ENCODE data around the gene TSHZ2. TPM values are rescaled to one million over a fixed set of nuclear protein-coding genes. Genes with fewer than 3 reads are reported as not detected.
"Not testable (repeated sequence)": the region's sequence is repeated elsewhere in the genome, so short reads cannot be mapped to it uniquely, and the experiment has no call there.

The TSHZ2 gene
- total and polyA plus RNA-seq, 3 donors from 2014 or later: 13.0 to 41.9 (median 40.4) TPM

DNA sequence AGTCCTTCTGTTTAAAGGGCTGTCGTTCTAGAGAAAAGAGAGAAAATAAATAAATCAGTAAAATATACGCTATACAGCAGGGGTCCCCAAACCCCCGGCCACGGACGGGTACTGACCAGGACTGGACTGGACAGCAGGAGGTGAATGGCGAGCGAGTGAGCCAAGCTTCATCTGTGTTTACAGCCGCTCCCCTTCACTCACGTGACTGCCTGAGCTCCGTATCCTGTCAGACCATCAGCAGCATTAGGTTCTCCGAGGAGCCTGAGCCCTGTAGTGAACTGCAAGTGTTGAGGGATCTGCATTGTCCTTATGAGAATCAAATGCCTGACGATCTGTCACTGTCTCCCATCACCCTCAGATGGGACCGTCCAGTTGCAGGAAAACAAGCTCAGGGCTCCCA lies 545.0 kb downstream of the TSHZ2 start:
- DNase-seq: no peak

DNA sequence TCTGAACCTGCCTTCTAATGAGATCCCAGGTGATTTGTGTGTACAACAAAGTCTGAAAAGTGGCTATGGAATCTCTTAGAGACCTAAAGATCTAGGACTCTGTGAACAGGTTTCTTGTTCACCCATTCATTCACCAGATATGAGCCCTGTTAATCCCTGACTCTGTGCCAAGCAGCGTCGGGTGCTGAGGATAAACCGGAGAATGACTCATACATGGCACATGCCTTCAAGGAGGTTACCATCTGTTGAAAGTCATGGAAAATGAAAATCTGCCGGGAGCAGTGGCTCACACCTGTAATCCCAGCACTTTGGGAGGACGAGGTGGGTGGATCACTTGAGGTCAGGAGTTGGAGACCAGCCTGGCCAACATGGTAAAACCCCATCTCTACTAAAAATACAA lies 549.3 kb downstream of the TSHZ2 start:
- H3K36me3 ChIP-seq (ENCODE audit: low read depth, missing control alignments); H3K4me3 ChIP-seq; H3K9me3 ChIP-seq; DNase-seq; H3K27me3 ChIP-seq; intact Hi-C loops (cut with DNase I; ENCODE audit: low total_unique reads); H3K4me1 ChIP-seq; H3K27ac ChIP-seq: not testable (repeated sequence)
- WGBS, 2 donors: 91% methylated on average over 5 of the region's 5 CpGs

More for the DNA sequence above, 545.0 kb downstream of the TSHZ2 start:
- TF ChIP-seq CTCF (IDR thresholded peaks at IDR 0.05) (no peak), POLR2A (IDR thresholded peaks at IDR 0.05) (no peak)
- Histone ChIP-seq H3K4me1 (no peaks in the 10 kb centered on the region), H3K36me3 (ENCODE audit: low read depth, missing control alignments) (no peaks in the 10 kb centered on the region), H3K4me3 (no peak overlapping the region), H3K27me3 (no peaks in the 10 kb centered on the region), H3K27ac (no peak overlapping the region), H3K9me3 (no peaks in the 10 kb centered on the region)
- intact Hi-C loops (cut with DNase I; ENCODE audit: low total_unique reads): no loop called here
- 85 to 86% methylated on average over 12 to 13 of the region's 13 CpGs for WGBS, 2 donors

DNA sequence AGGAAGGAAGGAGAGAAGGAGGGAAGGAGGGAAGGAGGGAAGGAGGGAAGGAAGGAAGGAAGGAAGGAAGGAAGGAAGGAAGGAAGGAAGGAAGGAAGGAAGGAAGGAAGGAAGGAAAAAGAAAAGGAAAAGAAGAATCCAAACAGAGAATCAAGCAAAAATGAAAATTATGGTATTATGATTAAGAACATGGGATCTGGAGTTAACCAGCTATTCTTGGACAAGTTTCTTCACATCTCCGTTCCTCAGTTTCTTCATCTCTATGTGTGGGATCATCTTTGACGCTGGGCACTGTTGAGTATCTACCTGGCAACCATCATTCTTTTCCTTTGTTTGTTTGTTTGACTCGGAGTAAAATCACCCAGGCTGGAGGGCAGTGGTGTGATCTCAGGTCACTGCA lies 549.9 kb downstream of the TSHZ2 start:
- no peaks in the 10 kb centered on the region for H3K4me1 ChIP-seq
- no peak overlapping the region for H3K27ac ChIP-seq
- WGBS, 2 donors: 93% methylated on average over 3 of the region's 3 CpGs
- H3K27me3 ChIP-seq: no peaks in the 10 kb centered on the region
- TF ChIP-seq POLR2A (IDR thresholded peaks at IDR 0.05) (no peak), CTCF (IDR thresholded peaks at IDR 0.05) (no peak)
- no peaks in the 10 kb centered on the region for H3K36me3 ChIP-seq (ENCODE audit: low read depth, missing control alignments)
- intact Hi-C loops (cut with DNase I; ENCODE audit: low total_unique reads): no loop called here
- no peak overlapping the region for H3K4me3 ChIP-seq
- no peaks in the 10 kb centered on the region for H3K9me3 ChIP-seq
- DNase-seq: no peak

DNA sequence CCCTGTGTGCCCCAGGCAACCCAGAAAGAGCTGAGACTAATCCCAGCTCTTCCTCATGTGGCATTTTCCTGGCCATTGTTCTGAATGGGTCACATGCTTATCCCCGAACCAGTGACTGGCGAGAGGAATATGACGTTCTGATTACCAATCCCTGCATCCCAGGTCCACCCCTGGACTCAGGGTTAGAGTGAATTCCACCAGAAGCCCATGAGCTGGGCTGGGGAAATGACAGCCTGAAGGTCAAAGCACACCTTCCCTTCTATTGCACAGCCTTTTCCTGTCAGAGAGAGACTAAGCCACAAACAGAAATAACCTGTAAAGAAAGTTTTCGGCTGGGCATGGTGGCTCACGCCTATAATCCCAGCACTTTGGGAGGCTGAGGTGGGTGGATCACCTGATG lies 550.5 kb downstream of the TSHZ2 start:
- DNase-seq: no peak
- no peak overlapping the region for H3K27ac ChIP-seq
- H3K4me3 ChIP-seq: no peak overlapping the region
- WGBS, 2 donors: 81 to 89% methylated on average over 4 to 5 of the region's 5 CpGs
- H3K27me3 ChIP-seq: no peaks in the 10 kb centered on the region
- H3K36me3 ChIP-seq (ENCODE audit: low read depth, missing control alignments): no peaks in the 10 kb centered on the region
- H3K9me3 ChIP-seq: no peaks in the 10 kb centered on the region
- TF ChIP-seq CTCF (IDR thresholded peaks at IDR 0.05) (no peak), POLR2A (IDR thresholded peaks at IDR 0.05) (no peak)
- intact Hi-C loops (cut with DNase I; ENCODE audit: low total_unique reads): no loop called here
- no peaks in the 10 kb centered on the region for H3K4me1 ChIP-seq

DNA sequence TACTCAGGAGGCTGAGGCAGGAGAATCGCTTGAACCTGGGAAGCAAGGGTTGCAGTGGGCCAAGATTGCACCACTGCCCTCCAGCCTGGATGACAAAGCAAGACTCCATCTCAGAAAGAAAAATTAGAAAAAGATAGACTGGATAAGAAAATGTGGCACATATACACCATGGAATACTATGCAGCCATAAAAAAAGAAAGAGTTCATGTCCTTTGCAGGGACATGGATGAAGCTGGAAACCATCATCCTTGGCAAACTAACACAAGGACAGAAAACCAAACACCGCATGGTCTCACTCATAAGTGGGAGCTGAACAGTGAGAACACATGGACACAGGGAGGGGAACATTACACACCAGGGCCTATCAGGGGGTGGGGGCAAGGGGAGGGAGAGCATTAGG lies 551.5 kb downstream of the TSHZ2 start:
- H3K4me3 ChIP-seq; H3K27ac ChIP-seq; H3K27me3 ChIP-seq; H3K4me1 ChIP-seq; intact Hi-C loops (cut with DNase I; ENCODE audit: low total_unique reads); DNase-seq; H3K9me3 ChIP-seq; H3K36me3 ChIP-seq (ENCODE audit: low read depth, missing control alignments): not testable (repeated sequence)
- WGBS, 2 donors: 94% methylated on average over 2 of the region's 2 CpGs

DNA sequence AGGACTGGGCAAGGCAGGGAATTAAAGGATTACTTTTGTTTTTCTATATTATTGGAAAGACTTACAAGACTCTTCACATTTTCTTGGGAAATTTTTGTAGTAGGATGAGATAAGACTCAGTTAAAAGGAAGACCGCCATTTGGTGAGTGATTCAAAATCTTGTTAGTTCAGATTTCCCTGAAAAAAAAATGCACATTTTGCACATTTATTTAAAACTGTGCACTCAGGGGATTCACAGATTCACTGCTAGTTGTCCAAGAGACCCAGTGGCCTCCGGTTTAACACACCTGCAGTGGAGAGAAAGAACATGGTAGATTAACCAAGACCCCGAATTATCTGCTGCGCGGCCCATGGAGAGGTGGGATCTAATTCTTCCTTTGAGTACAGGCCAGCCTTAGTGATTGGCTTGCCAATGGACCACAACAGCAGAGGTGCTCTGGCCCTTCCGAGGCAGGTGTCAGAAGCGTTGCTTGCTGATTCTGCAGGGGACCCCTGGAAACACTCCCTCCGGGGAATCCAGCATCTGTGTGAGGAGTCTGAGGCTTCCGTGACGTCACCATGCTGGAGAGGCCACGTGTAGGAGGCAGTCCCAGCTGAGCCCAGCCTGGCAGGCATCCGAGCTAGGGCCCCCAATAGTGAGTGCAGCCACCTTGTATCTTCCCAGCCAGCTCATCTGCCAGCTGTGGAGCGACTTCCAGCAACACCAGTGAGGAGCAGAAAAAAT lies 552.6 kb downstream of the TSHZ2 start:
- H3K9me3 ChIP-seq: no peaks in the 10 kb centered on the region
- no peak overlapping the region for H3K4me3 ChIP-seq
- intact Hi-C loops (cut with DNase I; ENCODE audit: low total_unique reads): no loop called here
- WGBS, 2 donors: 54 to 63% methylated on average over 3 to 13 of the region's 13 CpGs
- H3K27ac ChIP-seq: no peak overlapping the region
- H3K4me1 ChIP-seq: no peaks in the 10 kb centered on the region
- H3K27me3 ChIP-seq: no peaks in the 10 kb centered on the region
- no peaks in the 10 kb centered on the region for H3K36me3 ChIP-seq (ENCODE audit: low read depth, missing control alignments)
- TF ChIP-seq CTCF (IDR thresholded peaks at IDR 0.05) (no peak), POLR2A (IDR thresholded peaks at IDR 0.05) (no peak)
- no peak for DNase-seq

All from testis (tissue), 3 donors.